HG03060 (cell line): ENCODE results near the gene RUNX1.

ENCODE experiments used
- ATAC-seq: cut with Tn5 transposase; IDR thresholded peaks from one replicate; pipeline ENCODE4 v1.9.1; 2021; ENCODE audit warnings: low read depth, moderate number of reproducible peaks; ENCODE audit not compliant: unreplicated experiment

The RUNX1 gene

GRCh38 chr21:35062016-35062415, 12.9 kb upstream of the RUNX1 start:
- no peak for ATAC-seq

- ATAC-seq: no peak
Observed at GRCh38 chr21:35059742-35060141, 10.6 kb upstream of the RUNX1 start.

GRCh38 chr21:35058058-35058457, 9.0 kb upstream of the RUNX1 start:
- ATAC-seq: no peak

- no peak for ATAC-seq
Observed at GRCh38 chr21:35057428-35057827, 8.3 kb upstream of the RUNX1 start.

- no peak for ATAC-seq
Observed at GRCh38 chr21:35053356-35054096, 4.4 kb upstream of the RUNX1 start.

- ATAC-seq: no peak
Observed at GRCh38 chr21:35052801-35053200, 3.7 kb upstream of the RUNX1 start.

GRCh38 chr21:35051287-35051818, 2.3 kb upstream of the RUNX1 start:
- no peak for ATAC-seq

- no peak for ATAC-seq
Observed at GRCh38 chr21:35050348-35051286, 1.5 kb upstream of the RUNX1 start.

GRCh38 chr21:35048183-35048601, 910 bp downstream of the RUNX1 start:
- no peak for ATAC-seq

- no peak for ATAC-seq
Observed at GRCh38 chr21:35046880-35047229, 2.2 kb downstream of the RUNX1 start.

- ATAC-seq: no peak
Observed at GRCh38 chr21:35046263-35046624, 2.9 kb downstream of the RUNX1 start.

GRCh38 chr21:35045542-35046262, 3.4 kb downstream of the RUNX1 start:
- no peak for ATAC-seq

- no peak for ATAC-seq
Observed at GRCh38 chr21:35044770-35045541, 4.1 kb downstream of the RUNX1 start.

GRCh38 chr21:35044128-35044527, 5.0 kb downstream of the RUNX1 start:
- ATAC-seq: no peak

GRCh38 chr21:35043549-35043948, 5.6 kb downstream of the RUNX1 start:
- ATAC-seq: no peak

- ATAC-seq: no peak
Observed at GRCh38 chr21:35042836-35043235, 6.3 kb downstream of the RUNX1 start.

- no peak for ATAC-seq
Observed at GRCh38 chr21:35041881-35042280, 7.2 kb downstream of the RUNX1 start.

GRCh38 chr21:35041122-35041521, 8.0 kb downstream of the RUNX1 start:
- ATAC-seq: no peak

GRCh38 chr21:35039595-35040289, 9.4 kb downstream of the RUNX1 start:
- ATAC-seq: no peak
